ENCODE results near the gene CYP2S1.
A peak's percentile ranks its signal among the peaks of the same experiment; 100 is the strongest.

The CYP2S1 gene

GRCh38 chr19:41244117-41244516 lies 51.1 kb downstream of the CYP2S1 start:
- Mint-ChIP-seq H3K9me3 (no peaks in the 10 kb centered on the region), H3K27ac (no peak overlapping the region), H3K27me3 (ENCODE audit: low read depth, poor library complexity) (peaks cover 7% of the 10 kb centered on the region), H3K4me1 (no peaks in the 10 kb centered on the region), H3K4me3 (no peak overlapping the region), H3K36me3 (ENCODE audit: low read depth) (peaks cover 42% of the 10 kb centered on the region)
- TF ChIP-seq CTCF (IDR thresholded peaks at IDR 0.05) = no peak
- no peak for DNase-seq

- no peaks in the 10 kb centered on the region for H3K9me3 Mint-ChIP-seq
- H3K27me3 Mint-ChIP-seq (ENCODE audit: low read depth, poor library complexity) = peaks cover 7% of the 10 kb centered on the region
- no peaks in the 10 kb centered on the region for H3K4me1 Mint-ChIP-seq
- TF ChIP-seq CTCF (IDR thresholded peaks at IDR 0.05) = no peak
- peaks cover 54% of the 10 kb centered on the region for H3K36me3 Mint-ChIP-seq (ENCODE audit: low read depth)
- DNase-seq = no peak
- H3K27ac Mint-ChIP-seq = no peak overlapping the region
- no peak overlapping the region for H3K4me3 Mint-ChIP-seq
Observed at GRCh38 chr19:41245843-41246242, 52.8 kb downstream of the CYP2S1 start.

GRCh38 chr19:41248895-41249294 lies 55.9 kb downstream of the CYP2S1 start:
- no peak overlapping the region for H3K4me3 Mint-ChIP-seq
- no peak for DNase-seq
- TF ChIP-seq CTCF (IDR thresholded peaks at IDR 0.05) = no peak
- H3K27me3 Mint-ChIP-seq (ENCODE audit: low read depth, poor library complexity) = peaks cover 7% of the 10 kb centered on the region
- peaks cover 14% of the 10 kb centered on the region for H3K4me1 Mint-ChIP-seq
- H3K9me3 Mint-ChIP-seq = no peaks in the 10 kb centered on the region
- no peak overlapping the region for H3K27ac Mint-ChIP-seq
- peaks cover 70% of the 10 kb centered on the region for H3K36me3 Mint-ChIP-seq (ENCODE audit: low read depth)

GRCh38 chr19:41249707-41250423 lies 56.8 kb downstream of the CYP2S1 start:
- Mint-ChIP-seq H3K27me3 (ENCODE audit: low read depth, poor library complexity) (peaks cover 7% of the 10 kb centered on the region), H3K4me1 (peaks cover 14% of the 10 kb centered on the region), H3K27ac (no peak overlapping the region), H3K9me3 (no peaks in the 10 kb centered on the region), H3K36me3 (ENCODE audit: low read depth) (peaks cover 67% of the 10 kb centered on the region), H3K4me3 (no peak overlapping the region)
- no peak for TF ChIP-seq CTCF (IDR thresholded peaks at IDR 0.05)
- no peak for DNase-seq

- no peak for TF ChIP-seq CTCF (IDR thresholded peaks at IDR 0.05)
- Mint-ChIP-seq H3K4me3 (no peak overlapping the region), H3K9me3 (no peaks in the 10 kb centered on the region), H3K27ac (no peak overlapping the region), H3K36me3 (ENCODE audit: low read depth) (peaks cover 60% of the 10 kb centered on the region), H3K4me1 (peaks cover 14% of the 10 kb centered on the region), H3K27me3 (ENCODE audit: low read depth, poor library complexity) (no peaks in the 10 kb centered on the region)
- DNase-seq = no peak
Observed at GRCh38 chr19:41253660-41254059, 60.6 kb downstream of the CYP2S1 start.

GRCh38 chr19:41255171-41255570 lies 62.2 kb downstream of the CYP2S1 start:
- peaks cover 60% of the 10 kb centered on the region for H3K36me3 Mint-ChIP-seq (ENCODE audit: low read depth)
- no peak for DNase-seq
- no peak for TF ChIP-seq CTCF (IDR thresholded peaks at IDR 0.05)
- no peaks in the 10 kb centered on the region for H3K9me3 Mint-ChIP-seq
- peaks cover 14% of the 10 kb centered on the region for H3K4me1 Mint-ChIP-seq
- H3K4me3 Mint-ChIP-seq = no peak overlapping the region
- H3K27me3 Mint-ChIP-seq (ENCODE audit: low read depth, poor library complexity) = no peaks in the 10 kb centered on the region
- H3K27ac Mint-ChIP-seq = peak overlapping the region; percentile 27

Measured in nephron progenitor cell (in vitro differentiated cells).